ENCODE measurements around the gene SCN4A. TPM values are rescaled to one million over a fixed set of nuclear protein-coding genes. Genes with fewer than 3 reads are reported as not detected.

The SCN4A gene
- total and polyA plus RNA-seq, 2 of the 13 experiments (the other 11 are each of a cell fraction or from before 2014, with no cell fraction given), result 0.02 to 0.03 TPM

DNA sequence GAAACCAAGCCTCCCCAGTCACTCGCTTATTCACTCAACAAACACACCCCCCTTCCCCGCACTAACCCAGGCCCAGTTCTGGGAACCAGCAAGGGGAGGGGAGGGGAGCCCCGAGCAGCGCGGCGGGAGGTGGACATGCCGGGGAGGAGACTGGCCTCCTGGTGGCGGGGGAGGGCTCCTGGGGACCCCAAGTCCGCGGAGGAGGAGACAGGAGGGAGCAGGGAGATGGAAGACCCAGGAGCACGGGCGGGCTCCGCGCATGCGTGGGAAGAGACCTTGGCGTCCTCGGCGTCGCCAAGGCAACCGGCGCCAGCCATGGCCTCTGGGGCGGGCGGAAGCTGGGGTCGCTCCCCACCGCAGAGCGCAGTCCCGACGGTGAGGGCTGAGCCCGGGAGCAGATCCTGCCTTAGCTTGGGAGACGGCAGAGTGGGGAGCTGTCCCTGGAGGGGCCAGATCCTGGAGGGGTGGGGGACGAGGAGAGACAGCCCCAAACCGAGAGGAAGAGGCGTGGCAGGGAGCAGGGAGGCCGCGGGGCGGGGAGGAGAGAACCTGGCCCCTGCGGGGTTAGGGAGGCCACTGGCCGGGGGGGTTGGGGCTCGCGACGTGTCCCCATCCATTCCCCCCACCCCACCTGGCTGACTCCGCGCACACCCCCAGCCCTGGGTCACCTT lies 25.5 kb upstream of the SCN4A start, which contains the start of gene PRR29 (continued):
- TF ChIP-seq, protein P1, sequence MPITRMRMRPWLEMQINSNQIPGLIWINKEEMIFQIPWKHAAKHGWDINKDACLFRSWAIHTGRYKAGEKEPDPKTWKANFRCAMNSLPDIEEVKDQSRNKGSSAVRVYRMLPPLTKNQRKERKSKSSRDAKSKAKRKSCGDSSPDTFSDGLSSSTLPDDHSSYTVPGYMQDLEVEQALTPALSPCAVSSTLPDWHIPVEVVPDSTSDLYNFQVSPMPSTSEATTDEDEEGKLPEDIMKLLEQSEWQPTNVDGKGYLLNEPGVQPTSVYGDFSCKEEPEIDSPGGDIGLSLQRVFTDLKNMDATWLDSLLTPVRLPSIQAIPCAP (CRISPR knock-in tag; IDR thresholded peaks at IDR 0.05; ENCODE audit: low read depth), result no peak
- TF ChIP-seq BRCA1 (CRISPR knock-in tag; IDR thresholded peaks at IDR 0.05) (no peak), TGIF2 (CRISPR knock-in tag; IDR thresholded peaks at IDR 0.05) (no peak), ZNF367 (CRISPR knock-in tag; IDR thresholded peaks at IDR 0.05; ENCODE audit: borderline replicate concordance) (no peak), CHD2 (IDR thresholded peaks at IDR 0.05; ENCODE audit: low read depth, low read length) (no peak), MXI1 (IDR thresholded peaks at IDR 0.05; ENCODE audit: borderline replicate concordance, low read depth, low read length) (peak; percentile 93), THYN1 (CRISPR knock-in tag; IDR thresholded peaks at IDR 0.05; ENCODE audit: borderline replicate concordance, low read depth) (no peak), PATZ1 (CRISPR knock-in tag; IDR thresholded peaks at IDR 0.05) (peak; percentile 95), ZNF180 (CRISPR knock-in tag; IDR thresholded peaks at IDR 0.05; ENCODE audit: borderline replicate concordance, low read depth) (no peak), ZNF878 (CRISPR knock-in tag; IDR thresholded peaks at IDR 0.05) (no peak), SRSF9 (IDR thresholded peaks at IDR 0.05; ENCODE audit: borderline replicate concordance, insufficient read depth, low read depth, low read length, poor library complexity, severe bottlenecking) (no peak), ZNF83 (CRISPR knock-in tag; IDR thresholded peaks at IDR 0.05; ENCODE audit: borderline replicate concordance) (no peak), ZNF709 (CRISPR knock-in tag; IDR thresholded peaks at IDR 0.05) (no peak), ARNT (IDR thresholded peaks at IDR 0.05) (no peak), ZNF121 (CRISPR knock-in tag; IDR thresholded peaks at IDR 0.05) (no peak), SMC3 (IDR thresholded peaks at IDR 0.05; ENCODE audit: low read length) (no peak), ZNF274 (CRISPR knock-in tag; IDR thresholded peaks at IDR 0.05) (no peak), FOXC1 (CRISPR knock-in tag; IDR thresholded peaks at IDR 0.05; ENCODE audit: borderline replicate concordance) (no peak), IKZF4 (CRISPR knock-in tag; IDR thresholded peaks at IDR 0.05; ENCODE audit: borderline replicate concordance, low read depth, not compliant biosample characterization) (no peak), ZNF263 (CRISPR knock-in tag; IDR thresholded peaks at IDR 0.05) (peak; percentile 56; the same call in 1 of the 2 replicates), ZSCAN30 (CRISPR knock-in tag; IDR thresholded peaks at IDR 0.05) (no peak), DPF2 (CRISPR knock-in tag; IDR thresholded peaks at IDR 0.05; ENCODE audit: borderline replicate concordance, low read depth) (no peak), ZNF761 (CRISPR knock-in tag; conservative IDR thresholded peaks at IDR 0.05) (no peak)
- TF ChIP-seq, protein P2, sequence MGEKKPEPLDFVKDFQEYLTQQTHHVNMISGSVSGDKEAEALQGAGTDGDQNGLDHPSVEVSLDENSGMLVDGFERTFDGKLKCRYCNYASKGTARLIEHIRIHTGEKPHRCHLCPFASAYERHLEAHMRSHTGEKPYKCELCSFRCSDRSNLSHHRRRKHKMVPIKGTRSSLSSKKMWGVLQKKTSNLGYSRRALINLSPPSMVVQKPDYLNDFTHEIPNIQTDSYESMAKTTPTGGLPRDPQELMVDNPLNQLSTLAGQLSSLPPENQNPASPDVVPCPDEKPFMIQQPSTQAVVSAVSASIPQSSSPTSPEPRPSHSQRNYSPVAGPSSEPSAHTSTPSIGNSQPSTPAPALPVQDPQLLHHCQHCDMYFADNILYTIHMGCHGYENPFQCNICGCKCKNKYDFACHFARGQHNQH (CRISPR knock-in tag; IDR thresholded peaks at IDR 0.05), result 0 out of 2 replicates have a peak, but pooled peaks have one; percentile 24
- TF ChIP-seq, protein P3, sequence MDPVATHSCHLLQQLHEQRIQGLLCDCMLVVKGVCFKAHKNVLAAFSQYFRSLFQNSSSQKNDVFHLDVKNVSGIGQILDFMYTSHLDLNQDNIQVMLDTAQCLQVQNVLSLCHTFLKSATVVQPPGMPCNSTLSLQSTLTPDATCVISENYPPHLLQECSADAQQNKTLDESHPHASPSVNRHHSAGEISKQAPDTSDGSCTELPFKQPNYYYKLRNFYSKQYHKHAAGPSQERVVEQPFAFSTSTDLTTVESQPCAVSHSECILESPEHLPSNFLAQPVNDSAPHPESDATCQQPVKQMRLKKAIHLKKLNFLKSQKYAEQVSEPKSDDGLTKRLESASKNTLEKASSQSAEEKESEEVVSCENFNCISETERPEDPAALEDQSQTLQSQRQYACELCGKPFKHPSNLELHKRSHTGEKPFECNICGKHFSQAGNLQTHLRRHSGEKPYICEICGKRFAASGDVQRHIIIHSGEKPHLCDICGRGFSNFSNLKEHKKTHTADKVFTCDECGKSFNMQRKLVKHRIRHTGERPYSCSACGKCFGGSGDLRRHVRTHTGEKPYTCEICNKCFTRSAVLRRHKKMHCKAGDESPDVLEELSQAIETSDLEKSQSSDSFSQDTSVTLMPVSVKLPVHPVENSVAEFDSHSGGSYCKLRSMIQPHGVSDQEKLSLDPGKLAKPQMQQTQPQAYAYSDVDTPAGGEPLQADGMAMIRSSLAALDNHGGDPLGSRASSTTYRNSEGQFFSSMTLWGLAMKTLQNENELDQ (CRISPR knock-in tag; IDR thresholded peaks at IDR 0.05; ENCODE audit: borderline replicate concordance), result no peak

Measured in HepG2 (cell line).